Epidermal melanocyte (primary cell): ENCODE measurements around the gene EVA1A.

Source experiments
- DNase-seq: peaks from one replicate; pipeline ENCODE4 v3.0.0; 2011; ENCODE audit warnings: low spot score; ENCODE audit not compliant: insufficient read length

The EVA1A gene

DNA sequence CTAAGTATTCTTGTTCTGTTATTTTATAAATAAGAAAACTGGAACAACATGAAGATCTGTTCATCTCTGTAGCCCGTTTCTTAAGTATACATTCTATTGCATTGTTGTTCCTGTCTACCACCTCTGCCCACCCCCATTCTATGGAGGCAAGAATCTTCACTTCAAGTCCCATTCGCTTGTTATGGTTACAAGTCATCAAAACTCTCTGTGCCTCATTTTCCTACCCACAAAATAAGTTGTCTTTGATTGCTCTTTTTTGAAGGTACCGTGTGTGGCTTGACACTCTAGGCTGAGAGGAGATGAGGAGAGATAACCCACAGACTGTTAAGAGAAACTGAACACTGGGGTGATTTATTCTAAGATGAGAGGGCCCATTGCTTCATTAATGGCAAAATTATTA lies 2.9 kb upstream of the EVA1A start:
- DNase-seq, result no peak

DNA sequence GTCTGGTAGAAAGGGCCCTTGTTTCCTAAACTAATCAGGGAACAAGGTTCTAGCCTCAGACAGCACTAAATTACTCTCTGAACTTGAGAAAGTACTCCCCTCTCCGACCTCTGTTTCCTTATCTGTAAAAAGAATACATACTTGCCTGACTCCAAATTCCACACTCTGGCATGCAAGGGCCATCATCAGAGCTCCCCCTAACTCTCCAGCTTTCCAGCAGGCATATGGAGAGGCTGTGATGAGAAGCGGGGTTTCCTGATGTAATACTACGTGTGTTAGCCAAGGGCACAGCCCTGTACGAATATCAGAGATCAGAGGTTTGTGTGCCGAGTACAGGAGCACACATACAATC lies 1.8 kb upstream of the EVA1A start:
- no peak for DNase-seq

GRCh38 chr2:75561566-75562512 lies 1.1 kb upstream of the EVA1A start:
- DNase-seq, result no peak

GRCh38 chr2:75560022-75560767 lies 544 bp downstream of the EVA1A start:
- no peak for DNase-seq

DNA sequence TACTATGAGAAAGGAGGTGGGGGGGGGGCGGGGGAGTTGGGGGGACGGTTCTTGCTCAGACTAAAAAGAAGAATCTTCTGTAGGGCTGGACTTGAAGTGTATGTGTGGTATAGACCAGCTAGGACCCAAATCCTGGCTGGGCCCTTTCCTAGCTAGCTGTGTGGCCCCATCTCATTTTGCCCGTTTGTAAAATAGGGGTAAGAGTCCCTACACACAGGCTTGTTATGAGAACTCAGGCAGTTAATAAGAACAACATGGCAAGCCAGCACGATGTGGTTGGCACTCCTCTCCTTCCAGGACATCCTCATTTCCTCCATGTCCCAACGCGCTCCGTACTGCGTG lies 1.1 kb downstream of the EVA1A start:
- DNase-seq, result no peak

DNA sequence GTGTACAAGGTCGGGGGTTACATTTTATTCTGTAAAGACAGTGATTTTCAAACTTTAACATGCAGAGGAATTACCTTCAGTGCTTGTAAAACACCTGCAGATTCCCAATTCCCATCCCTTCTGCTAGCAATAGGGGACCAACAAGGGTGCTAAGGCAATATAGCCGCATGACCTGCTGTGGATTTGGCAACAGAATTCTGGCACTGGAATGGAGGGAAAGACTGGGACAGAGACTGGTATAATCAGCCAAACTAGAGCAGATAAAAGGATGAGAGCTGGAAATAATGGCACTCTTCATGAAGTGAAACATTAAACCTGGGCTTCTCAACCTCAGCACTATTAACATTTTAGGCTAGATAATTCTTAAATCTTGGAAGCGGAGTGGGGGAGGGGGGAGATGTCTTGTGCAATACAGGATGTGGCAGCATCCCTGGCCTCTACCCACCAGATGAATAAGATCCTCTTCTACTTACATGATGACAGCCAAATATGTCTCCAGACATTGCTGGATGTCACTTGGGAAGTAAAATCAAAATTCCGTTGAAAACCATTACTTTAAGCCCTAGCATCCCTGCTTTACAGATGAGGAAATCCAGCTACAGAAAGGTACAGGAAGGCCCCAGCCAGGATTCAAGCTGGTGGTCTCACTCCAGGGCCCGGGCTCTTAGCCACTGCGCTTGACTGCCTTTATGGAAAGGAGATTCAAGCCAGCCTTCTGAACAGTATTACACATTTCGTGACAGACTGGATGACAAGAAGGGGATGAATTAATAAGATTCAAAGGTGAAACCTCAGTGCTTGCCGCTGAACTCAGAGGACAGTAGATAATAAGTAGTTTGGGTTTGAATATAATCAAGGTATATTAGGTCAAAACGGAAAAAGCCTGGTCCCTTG lies 1.7 kb downstream of the EVA1A start:
- DNase-seq, result no peak

DNA sequence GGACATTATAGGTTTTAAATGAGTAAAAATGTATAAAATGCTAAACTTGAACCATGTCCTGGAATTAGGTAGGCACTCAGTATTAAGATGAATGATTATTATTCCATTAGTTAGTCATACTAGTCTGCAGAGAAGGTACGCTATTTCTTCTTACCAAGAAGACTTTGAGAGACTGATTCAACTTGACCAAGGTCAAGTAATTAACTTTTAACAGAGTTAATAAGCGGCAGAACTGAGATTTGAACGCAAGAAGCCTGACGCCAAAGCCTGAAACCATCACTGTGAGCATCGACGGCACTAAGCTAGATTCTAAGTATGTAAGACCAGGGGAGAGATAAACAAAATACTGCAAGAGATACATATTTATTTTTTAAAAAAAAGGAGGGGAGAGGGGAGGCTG lies 2.6 kb downstream of the EVA1A start:
- DNase-seq, result no peak

- DNase-seq, result no peak
These were observed 3.1 kb downstream of the EVA1A start for GRCh38 chr2:75557474-75558133.

GRCh38 chr2:75556679-75557366 lies 3.9 kb downstream of the EVA1A start:
- DNase-seq, result no peak

GRCh38 chr2:75555701-75556100 lies 5.0 kb downstream of the EVA1A start:
- no peak for DNase-seq

DNA sequence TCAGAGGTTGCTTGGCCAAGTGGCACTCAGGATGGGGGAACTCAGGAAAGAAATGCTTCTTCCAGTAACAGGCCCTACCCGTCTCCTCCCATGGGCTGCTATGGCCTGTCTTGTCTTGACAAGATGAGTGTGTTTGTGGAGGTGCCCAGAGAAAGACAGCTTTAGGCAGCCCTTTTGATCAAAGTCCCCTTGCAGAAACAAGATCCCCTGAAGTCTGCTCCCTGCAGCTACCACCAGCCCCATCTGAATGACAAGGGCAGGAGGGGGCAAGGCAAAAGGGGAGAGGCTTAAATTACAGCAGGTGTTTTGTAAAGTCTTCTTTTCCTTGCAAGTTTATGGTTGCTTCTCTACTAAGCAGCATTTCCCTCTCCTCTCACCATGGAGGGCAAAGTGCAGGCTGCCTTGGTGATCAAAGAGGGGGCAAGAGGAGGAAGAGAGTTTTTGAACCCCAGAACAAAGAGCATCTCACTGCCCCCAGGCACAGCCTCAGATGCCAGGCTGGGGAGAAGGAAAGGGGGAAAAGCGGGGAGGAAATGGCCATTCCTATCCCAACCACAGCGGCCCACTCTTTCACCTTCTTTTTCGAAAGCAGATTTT lies 6.7 kb downstream of the EVA1A start:
- no peak for DNase-seq

DNA sequence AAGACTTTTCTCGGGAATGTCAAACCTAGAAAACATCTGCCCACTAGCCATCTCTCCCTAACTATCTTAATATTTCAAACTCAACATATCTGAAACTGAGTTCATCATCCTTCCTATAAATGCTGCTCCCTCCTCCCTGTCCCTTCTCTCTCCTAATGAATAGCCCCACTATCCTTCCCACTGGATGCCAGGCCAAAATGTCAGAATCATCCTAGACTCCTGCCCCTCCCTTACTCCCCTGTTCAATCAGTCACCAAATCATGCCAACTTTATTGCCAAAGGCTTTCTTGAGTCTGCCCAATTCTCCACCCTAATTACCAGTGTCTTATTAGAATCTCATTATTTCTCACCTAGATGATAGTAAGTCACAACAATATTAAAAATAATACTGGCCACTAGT lies 8.5 kb downstream of the EVA1A start:
- DNase-seq, result no peak

DNA sequence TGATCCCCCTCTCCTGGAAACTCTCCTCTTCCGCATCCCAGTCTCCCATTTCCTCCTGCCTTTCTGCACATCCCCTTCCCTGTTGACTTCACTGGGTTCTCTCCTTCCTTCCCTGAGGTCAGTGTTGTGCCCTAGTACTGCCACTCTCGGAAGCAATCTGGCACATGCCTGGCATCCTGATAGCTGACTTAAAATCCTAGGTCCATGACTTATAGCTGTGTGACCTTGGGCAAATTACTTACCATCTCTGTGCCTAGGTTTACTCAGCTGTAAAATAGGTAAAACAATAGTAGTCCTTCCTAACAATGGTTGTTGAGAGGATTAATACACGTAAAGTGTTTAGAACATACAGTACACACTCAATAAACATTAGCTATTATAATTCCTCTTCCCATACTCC lies 9.3 kb downstream of the EVA1A start:
- no peak for DNase-seq

DNA sequence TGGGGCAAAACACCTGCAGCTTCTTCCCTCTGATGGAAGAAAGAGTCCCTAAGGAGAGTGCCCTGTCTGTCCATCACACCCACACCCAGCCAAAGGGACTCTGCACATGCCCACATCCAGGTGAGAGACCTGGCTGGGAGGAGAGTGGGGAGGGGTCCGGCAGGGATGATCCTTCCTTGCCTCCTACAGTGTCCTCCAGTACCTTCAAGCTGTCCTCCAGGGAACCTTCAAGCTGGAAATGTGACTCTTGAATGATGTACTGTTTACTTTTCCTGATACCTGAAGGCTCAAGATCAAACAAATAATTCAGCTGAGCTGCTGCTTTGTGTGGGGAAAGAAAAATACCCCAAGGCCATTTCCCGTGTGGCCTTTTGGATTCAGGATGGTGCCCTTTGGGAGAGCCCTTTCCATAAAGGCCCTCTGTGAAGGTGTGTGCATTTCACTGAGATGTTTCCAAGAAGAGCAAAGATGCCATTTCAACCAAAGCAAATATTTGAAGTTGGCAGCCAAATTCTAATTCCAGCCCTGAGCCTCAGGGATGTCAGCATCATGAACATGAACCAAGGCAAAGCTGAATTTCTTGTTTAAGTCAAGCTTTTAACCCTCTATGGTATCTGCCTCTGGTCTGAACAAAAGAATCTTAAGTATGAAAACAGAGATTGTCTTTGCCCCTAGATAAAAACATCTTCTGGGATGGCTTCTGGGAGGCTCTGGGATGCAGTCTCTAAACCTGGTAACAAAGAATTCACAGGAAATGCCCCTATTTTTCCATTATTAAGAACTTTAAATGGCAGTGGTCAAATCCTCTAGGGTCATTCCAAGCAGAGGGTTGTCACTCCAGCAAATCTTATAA lies 11.1 kb downstream of the EVA1A start:
- DNase-seq, result no peak

DNA sequence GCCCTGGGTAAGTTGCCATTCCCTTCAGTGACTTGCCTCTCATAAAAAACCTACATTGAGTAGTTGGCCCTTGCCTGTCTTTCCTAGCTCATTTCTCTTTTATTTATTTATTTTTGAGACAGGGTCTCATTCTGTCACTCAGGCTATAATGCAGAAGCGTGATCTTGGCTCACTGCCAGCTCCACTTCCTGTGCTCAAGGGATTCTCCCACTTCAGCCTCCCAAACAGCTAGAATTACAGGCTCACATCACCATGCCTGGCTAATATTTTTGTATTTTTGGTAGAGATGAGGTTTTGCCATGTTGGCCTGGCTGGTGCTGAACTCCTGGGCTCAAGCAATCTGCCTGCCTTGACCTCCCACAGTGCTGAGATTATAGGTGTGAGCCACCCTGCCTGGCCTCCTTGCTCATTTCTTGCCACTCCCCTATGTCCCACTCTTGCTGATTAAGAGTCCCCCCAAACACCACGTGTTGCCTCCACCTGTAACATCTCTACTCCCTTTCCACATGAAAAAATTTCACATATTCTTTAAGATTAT lies 12.6 kb downstream of the EVA1A start:
- no peak for DNase-seq

DNA sequence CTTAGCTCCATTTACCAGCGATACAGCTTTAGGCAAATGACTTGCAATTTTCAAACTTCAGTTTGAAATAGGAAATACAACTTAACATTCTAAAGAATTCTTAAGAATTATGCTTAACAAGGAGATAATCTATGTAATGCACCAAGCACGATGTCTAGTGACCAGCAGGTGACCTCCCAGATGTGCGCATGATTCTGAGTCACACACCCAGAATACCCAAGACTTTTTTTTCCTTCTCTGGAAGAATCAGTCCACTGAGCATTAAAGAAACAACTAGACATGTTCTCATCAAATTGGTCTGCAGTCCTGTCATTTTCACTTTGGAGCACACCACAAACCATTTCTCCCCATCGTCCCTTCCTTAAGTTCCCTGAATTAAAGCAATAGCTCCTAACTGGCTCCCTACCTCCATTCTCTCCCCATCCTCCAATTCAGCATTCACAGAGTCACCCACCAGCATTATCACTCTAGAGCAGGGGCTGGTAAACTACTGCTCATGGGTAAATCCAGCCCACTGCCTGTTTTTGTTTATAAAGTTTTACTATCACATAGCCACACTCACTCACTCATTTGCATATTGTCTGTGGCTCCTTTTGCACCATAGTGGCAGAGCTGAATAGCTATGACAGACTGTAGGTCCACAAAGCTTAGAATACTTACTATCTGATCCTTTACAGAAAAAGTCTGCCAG lies 13.2 kb downstream of the EVA1A start:
- no peak for DNase-seq

DNA sequence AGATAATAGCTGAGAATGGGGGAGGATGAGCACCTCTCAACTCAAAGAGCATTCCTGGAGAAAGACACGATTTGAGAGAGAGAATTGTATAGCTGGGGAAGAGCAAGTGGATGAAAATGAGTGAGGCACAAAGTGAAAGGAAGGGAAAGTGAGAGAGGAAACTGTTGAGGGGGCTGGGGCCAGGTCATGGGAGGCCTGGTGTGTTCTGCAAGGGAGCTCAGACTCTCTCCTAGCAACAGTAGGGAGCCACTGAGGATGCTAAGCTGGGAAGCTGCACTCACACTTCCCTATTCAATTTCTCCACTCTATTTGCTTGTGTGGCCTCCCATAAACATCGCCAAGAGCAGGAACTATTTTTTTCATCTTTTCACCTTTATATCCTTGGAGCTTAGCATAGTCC lies 14.8 kb downstream of the EVA1A start:
- DNase-seq, result no peak

GRCh38 chr2:75545387-75545786 lies 15.4 kb downstream of the EVA1A start:
- DNase-seq, result peak; percentile 26

- DNase-seq, result no peak
These were observed 17.3 kb downstream of the EVA1A start for GRCh38 chr2:75543446-75543845.
